B cell (primary cell): ENCODE data around the gene STH. TPM values are rescaled to one million over a fixed set of nuclear protein-coding genes. Genes with fewer than 3 reads are reported as not detected.

Source experiments
- ATAC-seq: fragments of 200-7000 bp; cut with Tn5 transposase; one replicate; pipeline ENCODE4 v1.10.0; 2021; ENCODE audit warnings: low read depth, mild to moderate bottlenecking, moderate number of reproducible peaks, moderate library complexity
- CTCF ChIA-PET: fragments of 350-600 bp; sonication (Branson Sonifier 250); formaldehyde crosslinking; loops from one replicate; lab custom pipeline; 2021; ENCODE audit warnings: antibody characterized with exemption, inconsistent platforms; lab: Charles Lee
- POLR2A ChIA-PET: fragments of 350-600 bp; sonication (Branson Sonifier 250); formaldehyde crosslinking; loops from one replicate; lab custom pipeline; 2021; ENCODE audit warnings: antibody characterized with exemption; lab: Charles Lee
- DNase-seq: peaks from one replicate; pipeline ENCODE4 v3.0.0; 2013
- H2AFZ ChIP-seq: 2 replicates; pipeline ENCODE4 v1.6.1; 2012; ENCODE audit warnings: mild to moderate bottlenecking, low read depth, low read length; ENCODE audit not compliant: insufficient read depth, poor library complexity, severe bottlenecking
- H3K27ac ChIP-seq, 2 donors: 1 replicate in 1 of 2; 2 replicates in 1 of 2; pipeline ENCODE4 v1.5.1; 2012 to 2013; ENCODE audit warnings: low read length in 2 of 2, mild to moderate bottlenecking in 2 of 2, moderate library complexity in 1 of 2
- H3K27me3 ChIP-seq, 4 experiments: fragments of 200-600 bp in 1 of 4; sonication (generic) in 1 of 4; replicated peaks in 1 of 4; 1 replicate in 2 of 4; 2 replicates in 2 of 4; pipeline versions ENCODE4 v1.6.1 to v1.7.0; 2013 to 2016; ENCODE audit warnings: low read length in 3 of 4, mild to moderate bottlenecking in 2 of 4, mixed read lengths in 1 of 4, moderate library complexity in 1 of 4; ENCODE audit not compliant: insufficient read depth in 4 of 4, control insufficient read depth in 3 of 4; ENCODE audit errors: control extremely low read depth in 1 of 4
- H3K36me3 ChIP-seq, 2 experiments: replicated peaks in 1 of 2; 1 replicate in 1 of 2; 2 replicates in 1 of 2; pipeline versions ENCODE4 v1.6.1 to v1.7.1; 2013; ENCODE audit warnings: low read length in 1 of 2; ENCODE audit not compliant: insufficient read depth in 2 of 2, control insufficient read depth in 1 of 2; ENCODE audit errors: control extremely low read depth in 1 of 2, extremely low read depth in 1 of 2
- H3K4me1 ChIP-seq, 2 donors: fragments of 200-600 bp in 1 of 2; sonication (generic) in 1 of 2; 1 replicate in 1 of 2; 2 replicates in 1 of 2; pipeline versions ENCODE4 v1.5.1 to v1.6.1; 2013 to 2017; ENCODE audit warnings: low read length in 2 of 2; ENCODE audit not compliant: control insufficient read depth in 2 of 2, insufficient read depth in 2 of 2
- H3K4me2 ChIP-seq: replicated peaks from 2 replicates; pipeline ENCODE3; 2012; ENCODE audit warnings: mild to moderate bottlenecking, low read depth, low read length; ENCODE audit not compliant: poor library complexity, severe bottlenecking
- H3K4me3 ChIP-seq, 5 experiments: fragments of 200-600 bp in 1 of 5; sonication (generic) in 1 of 5; 1 replicate in 3 of 5; 2 replicates in 2 of 5; pipeline versions ENCODE4 v1.5.1 to v1.7.0; 2011 to 2016; ENCODE audit warnings: low read length in 4 of 5, mild to moderate bottlenecking in 4 of 5, low read depth in 2 of 5, control low read depth in 1 of 5, moderate library complexity in 1 of 5; ENCODE audit not compliant: insufficient read depth in 1 of 5; ENCODE audit errors: control extremely low read depth in 1 of 5, extremely low read depth in 1 of 5
- H3K79me2 ChIP-seq: fragments of 200-600 bp; sonication (generic); one replicate; pipeline ENCODE4 v1.6.0; 2016; ENCODE audit warnings: low read length; ENCODE audit not compliant: control insufficient read depth, insufficient read depth
- H3K9ac ChIP-seq: fragments of 200-600 bp; sonication (generic); 2 replicates; pipeline ENCODE4 v1.6.1; 2017; ENCODE audit warnings: mild to moderate bottlenecking, low read length, moderate library complexity
- H3K9me3 ChIP-seq, 3 donors: one replicate each; pipeline versions ENCODE4 v1.6.1 to v1.7.1; 2013; ENCODE audit warnings: low read length in 2 of 3; ENCODE audit not compliant: control insufficient read depth in 2 of 3, insufficient read depth in 1 of 3; ENCODE audit errors: control extremely low read depth in 1 of 3
- H4K20me1 ChIP-seq: 2 replicates; pipeline ENCODE4 v1.6.0; 2012; ENCODE audit warnings: mild to moderate bottlenecking, low read length; ENCODE audit not compliant: insufficient read depth, control insufficient read depth, poor library complexity, severe bottlenecking
- H3K27ac Mint-ChIP-seq: one replicate; pipeline ENCODE4 v1.8.0; 2021; ENCODE audit warnings: mixed read lengths
- H3K27me3 Mint-ChIP-seq: one replicate; pipeline ENCODE4 v1.8.0; 2021; ENCODE audit warnings: mixed read lengths
- H3K4me1 Mint-ChIP-seq: one replicate; pipeline ENCODE4 v1.8.0; 2021; ENCODE audit warnings: mixed read lengths
- H3K4me3 Mint-ChIP-seq: one replicate; pipeline ENCODE4 v1.8.0; 2021; ENCODE audit warnings: mixed read lengths
- H3K9me3 Mint-ChIP-seq: one replicate; pipeline ENCODE4 v1.8.0; 2022; ENCODE audit warnings: mixed read lengths; ENCODE audit not compliant: insufficient read depth
- EZH2 ChIP-seq: IDR thresholded peaks from 2 replicates; pipeline ENCODE4 v1.6.1; 2012; ENCODE audit warnings: borderline replicate concordance, low read depth, mild to moderate bottlenecking, moderate library complexity, low read length; ENCODE audit not compliant: insufficient read depth, poor library complexity, severe bottlenecking
- WGBS: methylation state at CpG from one replicate; pipeline ENCODE4 v1.1.5; 2013; ENCODE audit warnings: missing lambda C conversion rate; ENCODE audit not compliant: insufficient coverage; 5-methylcytosine and 5-hydroxymethylcytosine counted together
- intact Hi-C: fragments of 100-400 bp; cut with micrococcal nuclease; formaldehyde crosslinking; loops from one replicate; pipeline ENCODE4 v1.10.0; 2022
- polyA plus RNA-seq: library from polyadenylated mRNA; depleted of rRNA; stranded (reverse); fragments of >200 nt; gene quantifications from 2 replicates; pipeline ENCODE4 v1.2.3, GENCODE V29; 2012
- total RNA-seq, 2 donors: library from RNA; stranded (reverse); fragments of 120-200 nt in 1 of 2; gene quantifications; 1 replicate in 1 of 2; 2 replicates in 1 of 2; pipeline versions ENCODE4 v1.2.3 to v1.2.4, GENCODE V29; 2013 to 2022
- TF ChIP-seq, protein P1 (sequence below): fragments of 200-600 bp; IDR thresholded peaks from one replicate; pipeline ENCODE4 v1.8.0; 2022; ENCODE audit warnings: antibody characterized with exemption, mild to moderate bottlenecking

STH gene
- total and polyA plus RNA-seq, 2 donors (not counting 1 experiment from before 2014, with no cell fraction given): not detected

DNA sequence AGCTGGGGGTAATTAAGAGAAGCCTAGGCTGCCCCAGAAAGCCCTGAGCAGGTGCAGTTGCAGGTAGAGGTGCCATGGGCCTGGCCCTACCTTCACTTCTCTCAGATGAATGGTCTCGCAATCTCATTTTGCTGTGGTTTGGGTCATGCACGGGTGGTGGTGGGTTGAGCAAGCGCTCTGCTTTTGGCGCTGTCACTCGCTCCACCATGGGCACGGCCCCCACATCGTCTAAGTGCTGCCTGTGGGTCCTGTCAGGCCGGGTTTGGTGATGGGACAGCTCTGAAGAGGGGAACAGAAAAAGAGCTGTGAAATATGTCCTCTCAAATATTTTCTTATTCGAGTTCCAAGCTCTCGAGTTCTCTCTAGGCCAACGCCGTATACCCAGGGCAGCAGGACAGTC lies 39.9 kb downstream of the STH start:
- intact Hi-C loops: no loop called here
- H4K20me1 ChIP-seq: peaks cover 13% of the 10 kb centered on the region
- no peaks in the 10 kb centered on the region for H3K4me1 ChIP-seq
- POLR2A ChIA-PET: no interaction called here
- TF ChIP-seq EZH2: no peak
- TF ChIP-seq, protein P1, sequence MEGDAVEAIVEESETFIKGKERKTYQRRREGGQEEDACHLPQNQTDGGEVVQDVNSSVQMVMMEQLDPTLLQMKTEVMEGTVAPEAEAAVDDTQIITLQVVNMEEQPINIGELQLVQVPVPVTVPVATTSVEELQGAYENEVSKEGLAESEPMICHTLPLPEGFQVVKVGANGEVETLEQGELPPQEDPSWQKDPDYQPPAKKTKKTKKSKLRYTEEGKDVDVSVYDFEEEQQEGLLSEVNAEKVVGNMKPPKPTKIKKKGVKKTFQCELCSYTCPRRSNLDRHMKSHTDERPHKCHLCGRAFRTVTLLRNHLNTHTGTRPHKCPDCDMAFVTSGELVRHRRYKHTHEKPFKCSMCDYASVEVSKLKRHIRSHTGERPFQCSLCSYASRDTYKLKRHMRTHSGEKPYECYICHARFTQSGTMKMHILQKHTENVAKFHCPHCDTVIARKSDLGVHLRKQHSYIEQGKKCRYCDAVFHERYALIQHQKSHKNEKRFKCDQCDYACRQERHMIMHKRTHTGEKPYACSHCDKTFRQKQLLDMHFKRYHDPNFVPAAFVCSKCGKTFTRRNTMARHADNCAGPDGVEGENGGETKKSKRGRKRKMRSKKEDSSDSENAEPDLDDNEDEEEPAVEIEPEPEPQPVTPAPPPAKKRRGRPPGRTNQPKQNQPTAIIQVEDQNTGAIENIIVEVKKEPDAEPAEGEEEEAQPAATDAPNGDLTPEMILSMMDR: no peak
- ATAC-seq (no peak), DNase-seq (no peak)
- Mint-ChIP-seq H3K9me3 (no peaks in the 10 kb centered on the region), H3K4me3 (no peak overlapping the region), H3K27me3 (no peaks in the 10 kb centered on the region), H3K27ac (no peak overlapping the region), H3K4me1 (peaks cover 3% of the 10 kb centered on the region)
- CTCF ChIA-PET: interaction anchor here (0.6 to 2.7 kb wide), 8 partner anchors 23 to 1317 kb away, joined by 3 to 8 read pairs (median 4); no protein-coding TSS in a partner anchor
- H3K27me3 ChIP-seq: no peaks in the 10 kb centered on the region
- no peak overlapping the region for H3K9ac ChIP-seq
- H3K4me3 ChIP-seq: no peak overlapping the region
- no peak overlapping the region for H3K27ac ChIP-seq
- H3K36me3 ChIP-seq: peaks cover 9 to 96% of the 10 kb centered on the region in 2 experiments
- no peak overlapping the region for H2AFZ ChIP-seq
- 95% methylated on average over 8 of the region's 12 CpGs for WGBS
- H3K79me2 ChIP-seq: peaks cover 8% of the 10 kb centered on the region
- H3K4me2 ChIP-seq: no peak overlapping the region
- no peaks in the 10 kb centered on the region for H3K9me3 ChIP-seq

DNA sequence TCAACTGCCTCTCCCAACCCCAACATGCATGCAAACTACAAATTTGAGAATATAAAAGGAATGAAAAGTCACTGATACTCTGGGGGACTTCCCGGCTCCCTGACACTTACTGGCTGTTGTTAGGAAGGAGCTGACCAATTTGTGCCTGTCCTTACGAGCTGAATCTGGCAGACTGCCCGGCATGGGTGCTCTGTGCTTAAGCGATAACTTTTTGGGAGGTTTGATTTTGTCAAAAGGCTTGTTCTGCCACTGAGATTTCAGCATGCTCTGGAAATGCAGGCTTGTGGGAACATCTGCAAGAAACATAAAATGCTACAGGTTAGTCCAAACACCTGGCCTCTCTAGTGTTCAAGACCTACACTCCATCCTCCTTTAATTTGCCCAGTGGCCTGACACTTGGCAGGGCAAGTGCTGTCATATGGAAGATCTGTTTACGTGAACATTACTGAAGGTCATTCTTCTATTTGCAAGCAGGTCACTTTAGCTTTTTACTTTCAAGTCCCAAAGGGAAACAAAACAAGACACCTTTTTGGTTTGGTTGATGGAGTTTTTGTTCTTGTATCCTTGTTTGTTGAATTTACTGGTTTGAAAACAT lies 40.6 kb downstream of the STH start:
- no peak overlapping the region for H2AFZ ChIP-seq
- DNase-seq (no peak), ATAC-seq (no peak)
- peaks cover 16% of the 10 kb centered on the region for H3K79me2 ChIP-seq
- peaks cover 19% of the 10 kb centered on the region for H4K20me1 ChIP-seq
- H3K4me3 Mint-ChIP-seq: no peak overlapping the region
- H3K36me3 ChIP-seq: peaks cover 9 to 94% of the 10 kb centered on the region in 2 experiments
- ChIA-PET CTCF (interaction anchor here (0.7 to 2.7 kb wide), 5 partner anchors 11 to 175 kb away, joined by 3 to 8 read pairs (median 4); no protein-coding TSS in a partner anchor), POLR2A (no interaction called here)
- TF ChIP-seq, protein P1: no peak
- no peak for TF ChIP-seq EZH2
- no peak overlapping the region for H3K4me3 ChIP-seq
- no peaks in the 10 kb centered on the region for H3K9me3 Mint-ChIP-seq
- WGBS: 100% methylated on average over 4 of the region's 5 CpGs
- H3K27me3 ChIP-seq: no peaks in the 10 kb centered on the region
- H3K4me1 Mint-ChIP-seq: peaks cover 6% of the 10 kb centered on the region
- H3K4me2 ChIP-seq: no peak overlapping the region
- H3K27me3 Mint-ChIP-seq: no peaks in the 10 kb centered on the region
- H3K9ac ChIP-seq: no peak overlapping the region
- H3K27ac Mint-ChIP-seq: no peak overlapping the region
- H3K4me1 ChIP-seq: no peaks in the 10 kb centered on the region
- no peaks in the 10 kb centered on the region for H3K9me3 ChIP-seq
- no peak overlapping the region for H3K27ac ChIP-seq
- intact Hi-C loops: no loop called here
